ENCODE measurements around the gene FAM177A1. TPM values are rescaled to one million over a fixed set of nuclear protein-coding genes. Genes with fewer than 3 reads are reported as not detected.

The FAM177A1 gene
- total RNA-seq, 1 donor from 2014 or later: 94.8 TPM

GRCh38 chr14:35122696-35123387 is 76.8 kb downstream of the FAM177A1 start:
- Histone ChIP-seq H3K9ac (ENCODE audit: low read length) (peak overlapping the region; percentile 92), H3K36me3 (ENCODE audit: insufficient read depth, low read length) (peaks cover 3% of the 10 kb centered on the region), H3K27ac (ENCODE audit: low read depth, low read length) (peak overlapping the region; percentile 98), H3K4me2 (ENCODE audit: low read length) (peak overlapping the region; percentile 94), H3K4me1 (ENCODE audit: insufficient read depth, low read length) (peaks cover 9% of the 10 kb centered on the region), H3K79me2 (ENCODE audit: insufficient read depth, low read length) (peaks cover 42% of the 10 kb centered on the region), H4K20me1 (ENCODE audit: insufficient read depth, low read length) (no peaks in the 10 kb centered on the region), H3K4me3 (ENCODE audit: insufficient read depth, low read depth, low read length) (peak overlapping the region; percentile 85), H2AFZ (ENCODE audit: low read depth, low read length) (peak overlapping the region; percentile 97), H3K9me3 (ENCODE audit: insufficient read depth, low read depth, low read length) (no peaks in the 10 kb centered on the region), H3K27me3 (ENCODE audit: insufficient read depth, low read length) (no peaks in the 10 kb centered on the region)
- DNase-seq (ENCODE audit: low read depth) (peak; percentile 51), FAIRE-seq (no peak)
- H3K9me3 Mint-ChIP-seq (ENCODE audit: unreplicated experiment): no peaks in the 10 kb centered on the region
- H3K27ac Mint-ChIP-seq (ENCODE audit: unreplicated experiment): peak overlapping the region; percentile 99
- no peaks in the 10 kb centered on the region for H3K36me3 Mint-ChIP-seq (ENCODE audit: low read depth, unreplicated experiment)
- no peak for TF ChIP-seq EZH2 (IDR thresholded peaks at IDR 0.05; ENCODE audit: insufficient read depth, low read length)
- TF ChIP-seq CTCF (IDR thresholded peaks at IDR 0.05; ENCODE audit: insufficient read depth, low read depth, low read length): no peak
- peak overlapping the region; percentile 91 for H3K4me3 Mint-ChIP-seq (ENCODE audit: unreplicated experiment)
- no peaks in the 10 kb centered on the region for H3K27me3 Mint-ChIP-seq (ENCODE audit: low read depth, unreplicated experiment)
- H3K4me1 Mint-ChIP-seq (ENCODE audit: low read depth, unreplicated experiment): peaks cover 14% of the 10 kb centered on the region

- Histone ChIP-seq H3K4me1 (ENCODE audit: insufficient read depth, low read length) (peaks cover 9% of the 10 kb centered on the region), H3K79me2 (ENCODE audit: insufficient read depth, low read length) (peaks cover 47% of the 10 kb centered on the region), H3K4me2 (ENCODE audit: low read length) (peak overlapping the region; percentile 94), H4K20me1 (ENCODE audit: insufficient read depth, low read length) (no peaks in the 10 kb centered on the region), H3K9ac (ENCODE audit: low read length) (peak overlapping the region; percentile 92), H3K27me3 (ENCODE audit: insufficient read depth, low read length) (no peaks in the 10 kb centered on the region), H3K27ac (ENCODE audit: low read depth, low read length) (peak overlapping the region; percentile 98), H3K9me3 (ENCODE audit: insufficient read depth, low read depth, low read length) (no peaks in the 10 kb centered on the region), H2AFZ (ENCODE audit: low read depth, low read length) (peak overlapping the region; percentile 97), H3K36me3 (ENCODE audit: insufficient read depth, low read length) (no peaks in the 10 kb centered on the region), H3K4me3 (ENCODE audit: insufficient read depth, low read depth, low read length) (peak overlapping the region; percentile 85)
- Mint-ChIP-seq H3K27ac (ENCODE audit: unreplicated experiment) (peak overlapping the region; percentile 99), H3K36me3 (ENCODE audit: low read depth, unreplicated experiment) (peaks cover 4% of the 10 kb centered on the region), H3K27me3 (ENCODE audit: low read depth, unreplicated experiment) (no peaks in the 10 kb centered on the region), H3K4me3 (ENCODE audit: unreplicated experiment) (peak overlapping the region; percentile 91), H3K4me1 (ENCODE audit: low read depth, unreplicated experiment) (peaks cover 16% of the 10 kb centered on the region), H3K9me3 (ENCODE audit: unreplicated experiment) (no peaks in the 10 kb centered on the region)
- FAIRE-seq: no peak
- TF ChIP-seq EZH2 (IDR thresholded peaks at IDR 0.05; ENCODE audit: insufficient read depth, low read length) (no peak), CTCF (IDR thresholded peaks at IDR 0.05; ENCODE audit: insufficient read depth, low read depth, low read length) (no peak)
- DNase-seq (ENCODE audit: low read depth): no peak
Observed at GRCh38 chr14:35123388-35123703, 77.3 kb downstream of the FAM177A1 start.

GRCh38 chr14:35124127-35124526 is 78.1 kb downstream of the FAM177A1 start:
- Mint-ChIP-seq H3K4me1 (ENCODE audit: low read depth, unreplicated experiment) (peaks cover 16% of the 10 kb centered on the region), H3K4me3 (ENCODE audit: unreplicated experiment) (peak overlapping the region; percentile 91), H3K9me3 (ENCODE audit: unreplicated experiment) (no peaks in the 10 kb centered on the region), H3K36me3 (ENCODE audit: low read depth, unreplicated experiment) (peaks cover 4% of the 10 kb centered on the region), H3K27ac (ENCODE audit: unreplicated experiment) (no peak overlapping the region), H3K27me3 (ENCODE audit: low read depth, unreplicated experiment) (no peaks in the 10 kb centered on the region)
- Histone ChIP-seq H3K4me2 (ENCODE audit: low read length) (peak overlapping the region; percentile 94), H4K20me1 (ENCODE audit: insufficient read depth, low read length) (no peaks in the 10 kb centered on the region), H3K27me3 (ENCODE audit: insufficient read depth, low read length) (no peaks in the 10 kb centered on the region), H3K9me3 (ENCODE audit: insufficient read depth, low read depth, low read length) (no peaks in the 10 kb centered on the region), H2AFZ (ENCODE audit: low read depth, low read length) (no peak overlapping the region), H3K4me1 (ENCODE audit: insufficient read depth, low read length) (peaks cover 9% of the 10 kb centered on the region), H3K4me3 (ENCODE audit: insufficient read depth, low read depth, low read length) (no peak overlapping the region), H3K9ac (ENCODE audit: low read length) (no peak overlapping the region), H3K36me3 (ENCODE audit: insufficient read depth, low read length) (no peaks in the 10 kb centered on the region), H3K27ac (ENCODE audit: low read depth, low read length) (no peak overlapping the region), H3K79me2 (ENCODE audit: insufficient read depth, low read length) (peaks cover 52% of the 10 kb centered on the region)
- DNase-seq (ENCODE audit: low read depth): no peak
- FAIRE-seq: no peak
- TF ChIP-seq EZH2 (IDR thresholded peaks at IDR 0.05; ENCODE audit: insufficient read depth, low read length) (no peak), CTCF (IDR thresholded peaks at IDR 0.05; ENCODE audit: insufficient read depth, low read depth, low read length) (no peak)

All from astrocyte (in vitro differentiated cells and primary cell).